Measurements from ENCODE around the gene MAPT.

Gene MAPT

GRCh38 chr17:46053911-46054534 is 159.7 kb downstream of the MAPT start:
- no peak for DNase-seq (ENCODE audit: low spot score)

- DNase-seq (ENCODE audit: low spot score) = no peak
Measured at GRCh38 chr17:46056800-46057304, 162.5 kb downstream of the MAPT start.

- DNase-seq (ENCODE audit: low spot score) = no peak
Measured at GRCh38 chr17:46057366-46057765, 163.0 kb downstream of the MAPT start.

GRCh38 chr17:46059486-46059885 is 165.1 kb downstream of the MAPT start:
- no peak for DNase-seq (ENCODE audit: low spot score)

GRCh38 chr17:46060461-46060860 is 166.1 kb downstream of the MAPT start:
- no peak for DNase-seq (ENCODE audit: low spot score)

GRCh38 chr17:46061435-46061834 is 167.1 kb downstream of the MAPT start:
- no peak for DNase-seq (ENCODE audit: low spot score)

GRCh38 chr17:46063241-46063640 is 168.9 kb downstream of the MAPT start:
- peak; percentile 67 for DNase-seq (ENCODE audit: low spot score)

GRCh38 chr17:46064460-46064859 is 170.1 kb downstream of the MAPT start:
- DNase-seq (ENCODE audit: low spot score) = no peak

- no peak for DNase-seq (ENCODE audit: low spot score)
Measured at GRCh38 chr17:46071796-46072195, 177.4 kb downstream of the MAPT start.

GRCh38 chr17:46072998-46073397 is 178.6 kb downstream of the MAPT start:
- peak; percentile 37 for DNase-seq (ENCODE audit: low spot score)

- DNase-seq (ENCODE audit: low spot score) = no peak
Measured at GRCh38 chr17:46074540-46074939, 180.2 kb downstream of the MAPT start.

All from hepatic stellate cell (primary cell).